PFSK-1 (cell line): ENCODE data around the gene IMMP1L.

Experiments used
- POLR2AphosphoS5 ChIP-seq: IDR thresholded peaks from 2 replicates; pipeline ENCODE4 v1.6.1; 2012; ENCODE audit warnings: low read depth, mild to moderate bottlenecking, control low read depth, low read length, moderate library complexity
- SIN3A ChIP-seq: IDR thresholded peaks from 2 replicates; pipeline ENCODE4 v1.6.1; 2012; ENCODE audit warnings: mild to moderate bottlenecking, low read length, moderate library complexity, borderline replicate concordance; ENCODE audit not compliant: insufficient read depth
- TAF1 ChIP-seq: IDR thresholded peaks from 2 replicates; pipeline ENCODE4 v1.6.1; 2012; ENCODE audit warnings: low read length, control low read depth, borderline replicate concordance; ENCODE audit not compliant: insufficient read depth
- TF ChIP-seq, protein P1 (sequence below), 2 experiments: IDR thresholded peaks; 2 replicates each; pipeline versions ENCODE4 v1.6.1 to v1.8.0; 2011 to 2012; ENCODE audit warnings: low read depth in 2 of 2, low read length in 2 of 2, control low read depth in 1 of 2, inconsistent platforms in 1 of 2, mild to moderate bottlenecking in 1 of 2, moderate library complexity in 1 of 2; ENCODE audit not compliant: insufficient read depth in 1 of 2

DNA sequence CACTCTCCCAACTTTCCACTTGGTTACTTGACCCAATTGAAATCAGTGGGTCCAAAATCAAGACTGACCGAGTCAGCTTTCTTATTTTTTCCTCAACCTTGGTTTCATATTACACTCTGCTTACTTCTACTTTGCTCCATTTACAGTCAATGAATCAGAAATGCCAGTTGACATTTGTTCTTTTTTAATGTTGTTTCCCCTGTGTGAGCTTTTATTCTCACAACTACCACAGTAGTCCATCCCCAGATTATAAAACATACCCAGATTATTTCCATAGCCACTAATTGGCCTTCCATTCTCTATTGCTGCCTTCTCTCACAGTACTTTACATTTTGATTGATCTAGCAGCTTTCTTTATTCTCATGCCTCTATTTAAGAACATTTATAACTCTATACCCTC is 89.8 kb downstream of the IMMP1L start:
- no peak for TF ChIP-seq POLR2AphosphoS5
- no peak for TF ChIP-seq TAF1
- TF ChIP-seq SIN3A, result no peak
- TF ChIP-seq, protein P1, sequence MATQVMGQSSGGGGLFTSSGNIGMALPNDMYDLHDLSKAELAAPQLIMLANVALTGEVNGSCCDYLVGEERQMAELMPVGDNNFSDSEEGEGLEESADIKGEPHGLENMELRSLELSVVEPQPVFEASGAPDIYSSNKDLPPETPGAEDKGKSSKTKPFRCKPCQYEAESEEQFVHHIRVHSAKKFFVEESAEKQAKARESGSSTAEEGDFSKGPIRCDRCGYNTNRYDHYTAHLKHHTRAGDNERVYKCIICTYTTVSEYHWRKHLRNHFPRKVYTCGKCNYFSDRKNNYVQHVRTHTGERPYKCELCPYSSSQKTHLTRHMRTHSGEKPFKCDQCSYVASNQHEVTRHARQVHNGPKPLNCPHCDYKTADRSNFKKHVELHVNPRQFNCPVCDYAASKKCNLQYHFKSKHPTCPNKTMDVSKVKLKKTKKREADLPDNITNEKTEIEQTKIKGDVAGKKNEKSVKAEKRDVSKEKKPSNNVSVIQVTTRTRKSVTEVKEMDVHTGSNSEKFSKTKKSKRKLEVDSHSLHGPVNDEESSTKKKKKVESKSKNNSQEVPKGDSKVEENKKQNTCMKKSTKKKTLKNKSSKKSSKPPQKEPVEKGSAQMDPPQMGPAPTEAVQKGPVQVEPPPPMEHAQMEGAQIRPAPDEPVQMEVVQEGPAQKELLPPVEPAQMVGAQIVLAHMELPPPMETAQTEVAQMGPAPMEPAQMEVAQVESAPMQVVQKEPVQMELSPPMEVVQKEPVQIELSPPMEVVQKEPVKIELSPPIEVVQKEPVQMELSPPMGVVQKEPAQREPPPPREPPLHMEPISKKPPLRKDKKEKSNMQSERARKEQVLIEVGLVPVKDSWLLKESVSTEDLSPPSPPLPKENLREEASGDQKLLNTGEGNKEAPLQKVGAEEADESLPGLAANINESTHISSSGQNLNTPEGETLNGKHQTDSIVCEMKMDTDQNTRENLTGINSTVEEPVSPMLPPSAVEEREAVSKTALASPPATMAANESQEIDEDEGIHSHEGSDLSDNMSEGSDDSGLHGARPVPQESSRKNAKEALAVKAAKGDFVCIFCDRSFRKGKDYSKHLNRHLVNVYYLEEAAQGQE (IDR thresholded peaks at IDR 0.05; ENCODE audit: insufficient read depth in 1 of 2, low read depth in 2 of 2, low read length in 2 of 2), result no peak
